HG02571 (cell line): ENCODE data around the gene ABCC5.
"Not testable (repeated sequence)": the region's sequence is repeated elsewhere in the genome, so short reads cannot be mapped to it uniquely, and the experiment has no call there.

Experiments used
- ATAC-seq: cut with Tn5 transposase; IDR thresholded peaks from one replicate; pipeline ENCODE4 v1.9.1; 2021; ENCODE audit warnings: mild to moderate bottlenecking, moderate library complexity; ENCODE audit not compliant: unreplicated experiment

Gene ABCC5

DNA sequence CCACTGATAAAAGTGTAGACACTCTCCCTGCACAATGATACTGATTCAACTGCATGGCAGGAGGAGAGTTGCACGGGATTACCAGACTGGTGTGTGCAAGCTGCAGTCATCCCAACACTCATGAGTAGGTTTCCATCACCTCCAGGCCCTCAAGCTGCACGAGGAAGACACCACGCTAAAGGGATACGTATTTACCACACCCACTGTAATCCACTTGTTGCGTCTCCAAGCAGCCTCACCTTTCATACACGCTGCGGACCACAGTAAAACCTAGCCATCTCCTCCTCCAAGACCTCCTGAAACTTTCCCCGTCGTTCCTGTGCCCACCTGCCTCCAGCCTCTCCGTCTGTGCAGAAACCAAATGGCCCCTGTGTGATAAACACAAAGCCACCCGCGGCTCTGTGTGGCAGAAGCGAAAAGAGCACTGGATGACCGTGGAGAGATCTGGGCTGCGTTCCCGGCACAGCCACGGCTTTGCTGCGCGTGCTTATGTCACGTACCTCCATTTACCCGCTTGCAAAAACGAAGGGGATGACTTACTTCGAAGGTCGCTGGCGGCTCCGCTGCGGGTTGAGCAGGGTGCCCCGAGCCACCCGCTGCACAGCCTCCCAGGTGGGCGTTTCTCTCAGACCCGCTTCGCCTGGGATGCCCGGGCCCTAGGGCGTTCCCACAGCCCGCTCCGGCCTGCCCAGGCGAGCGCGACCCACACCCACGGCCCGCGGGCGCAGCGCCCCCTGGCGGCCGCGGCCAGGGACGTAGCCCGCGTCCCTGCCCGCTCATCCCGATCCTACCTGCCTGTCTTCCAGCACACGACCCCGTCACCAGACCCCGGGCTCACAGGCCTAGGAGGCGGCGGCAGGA, 643 bp downstream of the ABCC5 start:
- peak; percentile 79 for ATAC-seq

DNA sequence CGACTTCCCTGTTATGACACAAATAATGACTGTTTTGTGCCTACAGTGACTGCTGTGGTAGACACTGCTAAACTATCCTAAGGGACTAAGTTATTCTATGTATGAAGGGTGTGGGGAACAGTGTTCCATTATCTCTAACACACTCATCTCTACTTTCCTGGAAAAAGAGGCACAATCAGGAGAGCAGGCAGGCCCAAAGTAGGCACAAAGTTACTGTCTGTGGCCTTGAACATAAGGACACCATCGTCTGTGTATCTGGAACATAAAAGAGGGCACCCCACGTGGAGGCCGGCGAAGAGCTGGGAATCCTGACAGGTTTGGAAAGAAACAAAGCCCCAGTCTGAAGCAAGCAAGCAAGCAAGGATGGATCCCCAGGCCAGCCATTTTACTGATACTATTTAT, 1.5 kb downstream of the ABCC5 start:
- ATAC-seq, result no peak

DNA sequence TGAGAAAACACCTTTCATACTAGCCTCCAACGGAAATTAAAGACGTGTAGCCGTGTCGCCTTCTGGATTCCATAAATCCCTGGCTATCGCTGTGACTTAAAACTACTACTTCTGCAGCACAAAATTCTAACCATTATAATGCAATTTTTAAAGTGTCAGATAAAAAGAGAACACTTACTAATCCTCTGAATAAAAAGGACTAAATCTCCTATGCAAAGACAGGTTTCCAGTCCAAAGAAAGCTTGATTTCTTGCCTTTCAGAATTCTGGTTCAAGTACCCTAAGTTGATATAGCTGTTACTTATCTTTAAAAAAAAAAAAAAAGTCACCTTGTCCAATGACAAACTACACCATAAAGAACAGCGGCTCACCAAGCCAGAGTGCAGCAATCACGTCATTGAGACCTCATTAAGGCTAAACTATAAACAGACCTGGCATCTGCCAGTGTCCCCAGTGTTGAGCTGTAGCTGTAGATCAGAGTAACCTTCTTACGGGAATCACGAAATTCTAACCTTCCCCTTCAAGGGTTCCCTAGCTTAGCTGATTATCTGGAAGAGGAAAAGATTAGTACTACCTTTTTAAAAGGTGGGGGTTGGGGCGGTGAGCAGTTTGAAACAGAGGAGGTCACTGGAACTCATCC, 2.2 kb downstream of the ABCC5 start:
- ATAC-seq, result no peak

DNA sequence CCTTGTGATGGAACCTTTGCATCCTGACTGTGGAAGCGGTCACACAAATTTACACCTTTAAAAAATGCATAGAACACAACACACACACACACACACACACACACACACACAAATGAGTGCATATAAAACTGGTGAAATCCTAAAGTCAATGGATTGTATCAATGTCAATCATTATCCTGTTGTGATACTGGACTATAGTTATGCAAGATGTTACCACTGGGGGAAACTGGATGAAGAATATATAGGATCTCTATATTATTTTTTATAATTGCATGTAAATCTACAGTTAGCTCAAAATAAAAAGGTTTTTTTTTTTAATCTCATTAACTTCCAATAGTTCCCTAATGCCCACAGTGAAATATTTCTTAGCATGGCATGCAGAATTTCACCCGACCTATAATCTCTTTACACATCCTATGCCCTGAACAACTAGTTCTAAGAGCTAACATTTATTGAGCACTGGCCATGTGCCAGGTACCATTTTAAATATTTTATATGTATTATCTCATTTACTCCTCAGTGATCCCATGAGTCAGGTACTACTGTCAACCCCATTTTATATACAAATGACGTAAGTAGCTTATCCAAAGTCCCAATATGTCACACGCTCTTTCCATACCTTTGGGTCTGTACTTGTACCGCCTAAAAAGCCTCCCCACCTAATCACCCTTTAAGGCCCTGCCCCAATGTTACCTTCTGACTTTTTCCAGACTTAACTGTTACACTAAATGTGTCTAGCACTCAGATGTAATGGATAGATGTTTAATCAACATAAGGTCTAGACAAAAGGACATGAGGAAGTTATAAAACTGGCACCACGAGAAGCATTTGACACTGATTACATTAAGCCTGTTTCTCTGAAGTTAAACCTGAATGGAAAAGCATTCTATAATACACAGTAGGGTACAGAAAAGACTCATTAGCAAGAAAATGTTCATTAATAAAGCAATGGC, 5.5 kb downstream of the ABCC5 start:
- no peak for ATAC-seq

DNA sequence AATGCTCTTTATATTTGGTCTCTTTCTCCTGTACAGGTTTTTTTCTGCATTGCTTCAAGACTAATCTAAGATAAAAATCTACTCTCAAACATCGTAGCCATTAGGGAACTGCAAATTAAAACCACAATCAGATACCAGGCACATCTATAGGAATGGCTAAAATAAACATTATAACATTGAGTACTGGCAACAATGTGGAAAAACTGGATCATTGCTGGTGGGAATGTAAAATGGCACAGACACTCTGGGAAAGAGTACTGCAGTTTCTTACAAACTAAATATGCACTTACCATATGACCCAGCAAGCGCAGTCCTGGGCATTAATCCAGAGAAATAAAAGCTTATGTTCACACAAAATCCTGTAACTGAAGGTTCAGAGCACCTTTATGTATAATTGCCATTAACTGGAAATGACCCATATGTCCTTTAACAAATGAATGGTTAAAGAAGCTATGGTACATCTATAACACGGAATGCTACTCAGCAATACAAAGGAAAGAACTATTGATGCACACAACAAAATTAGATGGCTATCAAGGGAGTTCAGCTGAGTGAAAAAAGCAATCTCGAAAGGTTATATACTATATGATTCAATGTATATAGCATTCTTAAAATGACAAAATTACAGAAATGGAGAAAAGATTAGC, 6.3 kb downstream of the ABCC5 start:
- ATAC-seq, result no peak

DNA sequence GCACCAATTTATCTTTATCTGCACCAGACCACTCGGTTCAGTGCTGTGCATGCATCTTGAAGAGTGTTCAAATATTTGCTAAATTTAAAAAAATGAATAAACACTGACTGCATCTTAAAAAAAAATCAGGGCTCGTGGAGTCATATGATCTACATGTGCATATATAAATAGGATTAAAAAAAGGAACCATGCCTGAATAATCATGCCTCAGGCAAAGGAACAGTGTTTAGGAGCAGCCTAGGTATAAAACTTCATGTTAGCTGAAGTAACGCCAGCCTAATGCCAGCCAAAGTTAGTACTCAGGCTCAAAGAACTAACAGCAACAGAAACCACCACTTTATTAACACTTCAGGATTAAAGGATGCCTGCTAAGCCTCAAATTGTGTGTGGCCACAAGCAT, 9.5 kb downstream of the ABCC5 start:
- ATAC-seq, result no peak

DNA sequence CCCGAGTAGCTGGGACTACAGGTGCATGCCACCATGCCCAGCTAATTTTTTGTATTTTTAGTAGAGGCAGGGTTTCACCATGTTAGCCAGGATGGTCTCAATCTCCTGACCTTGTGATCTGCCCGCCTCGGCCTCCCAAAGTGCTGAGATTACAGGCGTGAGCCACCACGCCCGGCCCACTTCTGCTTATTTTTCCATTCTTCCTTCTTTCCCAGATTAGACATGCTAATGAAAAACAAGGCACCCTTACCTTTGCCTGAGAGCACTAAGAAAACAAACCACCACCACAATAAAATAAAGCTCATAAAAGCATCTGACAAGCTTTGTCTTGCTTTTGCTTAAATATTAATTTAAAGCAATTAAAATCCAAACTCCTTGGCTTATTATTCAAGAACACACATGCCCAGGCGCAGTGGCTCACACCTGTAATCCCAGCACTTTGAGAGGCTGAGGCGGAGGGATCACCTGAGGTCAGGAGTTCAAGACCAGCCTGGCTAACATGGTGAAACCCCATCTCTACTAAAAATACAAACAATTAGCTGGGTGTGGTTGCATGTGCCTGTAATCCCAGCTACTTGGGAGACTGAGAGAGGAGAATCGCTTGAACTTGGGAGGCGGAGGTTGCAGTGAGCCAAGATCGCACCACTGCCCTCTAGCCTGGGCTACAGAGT, 10.4 kb downstream of the ABCC5 start:
- not testable (repeated sequence) for ATAC-seq

DNA sequence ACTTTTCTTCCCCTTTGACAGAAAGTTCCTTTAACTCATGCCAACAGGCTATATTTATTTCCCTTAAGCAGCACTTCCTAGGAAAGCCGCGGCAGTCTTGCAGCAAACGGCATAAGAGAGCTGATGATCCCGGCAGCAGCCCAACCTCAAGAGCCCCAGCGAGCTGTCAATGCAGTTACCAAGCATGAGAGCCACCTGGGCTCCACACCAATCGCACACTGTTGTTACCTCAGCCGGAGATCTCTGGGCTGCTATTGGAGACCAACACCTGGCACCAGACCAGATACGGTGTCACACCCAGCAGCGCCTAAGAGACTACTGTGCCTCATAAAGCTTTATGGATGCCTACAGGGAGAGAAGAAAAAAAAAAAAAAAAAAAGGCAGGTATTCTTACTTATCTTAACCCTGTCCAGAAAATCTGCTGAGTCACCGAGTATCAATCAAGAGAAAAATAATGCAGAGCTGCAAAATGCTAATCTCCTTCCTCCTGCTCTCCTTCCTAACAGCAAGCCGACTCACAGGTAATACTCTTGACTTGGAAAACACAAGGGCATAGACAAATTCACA, 11.7 kb downstream of the ABCC5 start:
- ATAC-seq, result no peak

DNA sequence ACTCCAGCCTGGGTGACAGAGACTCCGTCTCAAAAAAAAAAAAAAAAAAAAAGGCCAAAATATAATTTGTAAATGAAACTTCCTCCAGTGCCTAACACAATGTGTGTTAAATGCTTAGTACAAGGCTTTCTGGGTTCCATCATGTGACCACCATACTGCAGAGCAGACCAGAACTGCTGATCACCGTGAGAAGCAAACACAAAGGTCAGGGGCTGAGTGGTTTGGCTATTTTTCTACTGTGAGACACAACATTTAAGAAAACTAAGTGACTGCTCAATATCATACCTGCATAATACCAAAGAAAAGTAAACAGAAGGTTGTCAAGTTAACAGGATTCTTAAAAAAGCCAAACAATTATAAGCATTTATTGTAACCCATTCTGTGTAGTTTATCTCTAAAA, 13.2 kb downstream of the ABCC5 start:
- no peak for ATAC-seq

DNA sequence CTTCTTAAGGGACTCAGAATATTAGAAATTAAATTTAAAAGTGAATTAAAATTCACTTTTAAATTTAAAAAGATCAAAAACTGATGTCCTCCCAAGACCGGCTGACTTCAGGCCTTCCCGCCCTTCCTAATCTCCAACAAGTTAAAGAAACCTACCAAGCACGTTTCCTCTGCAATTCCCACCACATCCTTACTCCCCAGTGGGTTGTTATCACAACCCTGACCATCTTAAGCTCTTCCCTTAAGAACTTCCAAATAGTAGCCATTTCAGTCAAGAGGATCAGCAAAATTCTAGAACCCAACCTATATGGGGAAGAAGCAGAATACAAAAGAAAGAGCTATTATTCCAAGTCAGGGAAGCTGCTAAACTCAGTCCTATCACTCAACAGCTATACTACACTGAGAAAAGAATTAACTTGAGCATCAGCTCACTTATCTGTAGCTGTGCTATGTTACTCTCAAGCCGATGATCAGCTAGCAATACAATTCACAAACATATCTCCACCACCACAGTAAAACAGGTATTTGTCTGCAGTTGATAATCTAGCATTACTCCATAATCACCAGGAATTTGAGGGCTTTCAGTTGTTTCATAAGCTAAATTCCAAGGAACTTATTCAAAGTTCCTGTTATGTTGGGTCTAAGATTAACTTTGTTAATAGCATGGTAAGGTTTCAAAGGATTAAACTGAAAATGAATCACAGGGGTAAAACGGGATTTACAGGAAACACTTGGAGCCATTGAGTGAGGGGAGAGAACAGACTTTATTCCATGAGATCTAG, 14.3 kb downstream of the ABCC5 start:
- ATAC-seq, result no peak

DNA sequence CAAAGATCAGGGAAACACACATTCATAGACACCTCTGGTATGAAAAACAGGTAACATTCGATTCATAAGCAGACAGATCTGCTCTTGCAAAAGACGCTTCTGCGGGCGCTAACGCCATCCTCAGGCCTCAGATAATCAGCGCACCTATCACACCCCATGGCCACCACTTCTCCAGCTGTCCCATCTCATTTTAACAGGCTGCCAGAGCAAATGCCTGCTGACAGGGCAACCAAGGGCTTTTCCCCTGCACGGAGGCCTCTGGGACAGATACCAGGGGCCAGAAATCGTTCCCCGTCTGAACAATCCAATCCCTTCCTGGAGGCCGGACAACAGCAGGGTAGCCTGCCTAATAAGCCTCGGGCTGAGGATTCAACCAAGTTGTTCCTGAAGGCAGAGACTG, 15.2 kb downstream of the ABCC5 start:
- no peak for ATAC-seq

DNA sequence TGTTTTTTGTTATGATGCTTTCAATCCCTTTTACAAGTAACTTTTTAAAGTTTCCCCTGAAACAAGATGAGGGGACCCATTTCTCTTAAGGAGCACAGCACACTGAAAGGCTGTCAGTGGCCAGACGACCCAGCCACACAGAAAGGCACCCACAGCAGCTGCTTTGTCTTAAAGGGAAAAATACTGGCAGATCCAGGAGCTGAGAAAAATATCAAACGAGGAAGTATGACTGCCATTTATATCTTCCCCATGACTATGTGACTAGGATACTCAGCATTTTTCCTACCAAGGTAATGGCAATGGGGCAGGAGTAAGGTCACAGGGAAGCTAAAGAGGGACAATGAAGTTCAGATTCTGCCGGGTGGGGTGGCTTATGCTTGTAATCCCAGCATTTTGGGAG, 15.9 kb downstream of the ABCC5 start:
- ATAC-seq, result no peak

DNA sequence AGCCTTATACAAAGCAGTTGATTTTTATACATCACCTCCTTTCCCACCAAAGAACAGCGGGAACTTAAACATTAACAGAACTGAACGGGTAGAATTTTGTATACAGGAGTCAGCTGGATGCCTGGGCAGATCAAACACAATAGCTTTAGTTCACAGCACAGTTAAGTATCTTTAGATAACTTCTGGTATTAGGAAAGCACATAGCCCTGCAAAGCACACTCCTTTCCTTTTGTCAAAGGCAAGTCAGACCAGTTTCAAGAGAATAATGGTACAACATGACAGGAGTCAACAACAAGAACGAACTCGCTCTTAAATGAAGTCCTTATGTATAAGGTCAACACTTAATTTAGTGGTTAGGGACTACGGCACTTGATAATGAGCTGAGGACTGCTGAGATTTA, 26.3 kb downstream of the ABCC5 start:
- no peak for ATAC-seq

DNA sequence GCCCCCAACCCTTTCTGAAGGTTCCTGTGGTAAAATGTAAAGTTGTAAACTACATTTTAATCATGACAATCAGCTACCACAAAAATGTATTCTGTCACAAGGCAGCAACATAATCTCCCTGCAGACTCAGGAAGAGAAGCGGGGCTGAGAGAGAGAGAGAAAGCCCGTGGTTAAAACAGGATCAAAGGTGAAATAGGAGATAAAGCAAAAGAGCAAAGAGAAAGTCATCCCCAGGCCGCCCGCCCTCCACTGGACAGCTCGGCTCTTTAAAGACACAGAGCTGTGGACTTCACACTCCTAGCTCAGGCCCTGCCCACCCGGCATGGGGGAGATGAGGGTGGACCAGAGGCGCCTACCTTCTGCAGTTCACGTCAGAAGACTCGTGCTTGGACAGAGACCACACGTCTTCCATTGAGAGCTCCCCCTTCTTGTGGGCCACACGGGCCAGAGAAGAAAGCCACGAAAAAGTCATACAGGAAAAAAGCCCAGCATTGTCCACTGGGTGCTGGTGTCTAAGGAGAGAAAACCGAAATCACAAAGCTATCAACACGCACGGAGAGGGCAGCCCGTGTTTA, 29.4 kb downstream of the ABCC5 start:
- ATAC-seq, result no peak

DNA sequence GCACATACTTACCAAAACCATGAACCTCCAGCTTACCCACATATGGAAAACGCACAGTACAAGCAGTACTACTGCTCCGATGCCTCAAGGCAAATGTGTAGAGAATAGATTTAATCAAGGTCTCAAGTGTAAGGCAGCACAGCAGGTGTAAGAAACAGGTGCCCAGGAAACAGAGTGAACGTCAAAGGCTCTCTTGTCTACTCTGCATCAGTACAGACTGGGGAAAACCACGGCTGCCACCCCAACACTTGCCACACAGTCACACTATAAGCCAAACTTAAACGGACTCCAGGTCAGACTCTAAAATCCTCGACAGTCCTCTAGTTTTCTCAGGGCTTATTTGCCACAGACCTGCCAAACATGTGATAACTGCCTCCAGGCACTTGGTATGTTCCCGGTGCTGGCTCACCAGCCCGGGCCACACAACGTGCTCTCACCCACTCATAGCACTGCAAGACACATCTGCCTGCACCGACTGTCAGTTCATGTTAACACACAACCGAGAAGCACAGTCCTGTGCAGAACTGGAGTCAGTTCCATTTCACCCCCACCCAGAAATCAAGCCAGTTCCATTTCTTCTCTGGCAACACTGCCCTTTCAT, 30.6 kb downstream of the ABCC5 start:
- ATAC-seq, result no peak

DNA sequence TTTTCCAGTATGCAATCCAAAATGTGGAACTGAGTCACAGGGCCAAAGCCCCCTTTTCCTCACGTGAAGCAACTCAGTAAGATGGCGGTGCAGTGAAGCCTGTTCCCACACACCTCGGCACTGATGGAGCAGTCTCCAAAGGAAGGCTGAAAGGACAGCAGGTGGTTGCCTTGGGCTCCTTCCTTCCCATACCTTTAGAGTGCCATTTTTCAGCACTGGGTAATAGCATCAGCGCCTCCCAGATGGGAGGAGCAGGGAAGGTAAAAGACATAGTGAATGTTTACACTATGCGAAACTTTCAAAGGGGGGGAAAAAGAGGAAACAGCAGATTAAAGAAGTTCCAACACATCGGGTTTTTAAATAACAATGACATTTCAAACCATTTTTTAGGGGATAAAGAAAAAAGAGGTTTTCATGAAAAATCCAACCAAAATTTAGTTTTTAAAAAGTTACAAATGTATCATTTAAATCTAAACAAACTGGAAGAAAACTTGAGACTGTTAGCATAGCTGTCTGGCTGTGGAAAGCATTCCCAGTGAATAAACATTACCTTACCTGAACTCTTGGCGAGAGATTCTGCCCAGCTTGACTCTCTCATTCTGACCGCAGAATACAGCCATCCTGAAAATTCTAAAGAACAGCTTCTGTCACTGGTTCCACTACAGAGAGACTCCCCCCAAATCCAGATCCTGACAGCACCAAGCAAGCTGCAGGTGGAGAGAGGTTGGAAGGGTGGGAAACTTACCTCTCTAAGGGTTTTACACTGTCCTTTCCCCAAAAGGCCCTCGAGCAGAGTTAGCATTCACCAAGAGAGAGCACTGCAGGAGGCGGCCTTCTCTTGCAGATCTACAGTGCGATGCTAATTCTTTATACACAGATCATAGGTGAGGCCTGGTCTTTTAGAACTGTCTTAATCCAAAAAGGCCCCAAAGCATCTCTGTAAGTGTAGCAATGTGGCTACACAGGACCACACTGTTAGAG, 32.6 kb downstream of the ABCC5 start:
- ATAC-seq, result no peak

DNA sequence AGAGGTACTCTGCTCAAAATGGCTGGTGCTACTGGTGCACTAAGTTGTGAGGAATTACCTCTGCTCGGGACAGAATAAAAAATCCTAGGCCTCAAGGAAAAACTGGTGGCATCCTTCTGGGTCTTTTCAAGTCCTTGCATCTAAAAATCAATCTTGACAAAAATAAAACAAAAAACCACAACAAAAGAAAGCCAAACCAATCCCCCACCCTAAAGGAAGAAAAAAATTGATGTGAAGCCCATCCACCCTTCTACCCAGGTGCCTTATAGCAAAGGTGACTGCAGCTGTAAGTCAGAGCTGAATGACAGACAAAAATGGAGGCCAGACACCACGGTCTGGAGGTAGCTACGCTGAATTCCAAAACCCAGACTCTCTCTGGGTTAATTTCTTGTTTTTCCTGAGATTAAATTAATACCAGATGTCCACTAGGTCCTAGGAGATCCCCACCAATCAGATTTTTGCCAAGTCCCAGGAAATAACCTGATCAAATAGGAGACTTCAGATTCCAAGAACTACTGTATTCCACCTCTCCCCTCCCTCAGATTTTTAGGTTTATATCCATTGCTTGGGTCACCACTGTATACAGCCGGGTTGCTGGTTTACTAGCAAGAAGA, 33.5 kb downstream of the ABCC5 start:
- no peak for ATAC-seq
